SK-N-SH treated with all-trans-retinoic acid at 6 μM for 48 hours (cell line): ENCODE results near the gene GABBR2.

ENCODE experiments used
- ARNTL ChIP-seq: fragments of 450-650 bp; formaldehyde crosslinking; IDR thresholded peaks from 2 replicates; pipeline ENCODE4 v1.5.0; 2020; ENCODE audit warnings: low read depth, mild to moderate bottlenecking, moderate library complexity, borderline replicate concordance
- CSRNP3 ChIP-seq: fragments of 250-450 bp; sonication (Bioruptor Pico); IDR thresholded peaks from 2 replicates; pipeline ENCODE4 v1.5.1; 2021; ENCODE audit warnings: mild to moderate bottlenecking, moderate library complexity
- ISL1 ChIP-seq: fragments of 250-450 bp; sonication (Bioruptor Pico); IDR thresholded peaks from 2 replicates; pipeline ENCODE4 v2.1.2; 2022; ENCODE audit warnings: mild to moderate bottlenecking, moderate library complexity
- PATZ1 ChIP-seq: fragments of 250-450 bp; sonication (Bioruptor Pico); IDR thresholded peaks from 2 replicates; pipeline ENCODE4 v1.8.0; 2020; ENCODE audit warnings: mild to moderate bottlenecking, moderate library complexity, borderline replicate concordance
- RARB ChIP-seq: fragments of 250-450 bp; sonication (Bioruptor Pico); IDR thresholded peaks from 2 replicates; pipeline ENCODE4 v1.8.0; 2021; ENCODE audit warnings: mild to moderate bottlenecking, moderate library complexity
- TOX ChIP-seq: fragments of 250-450 bp; sonication (Bioruptor Pico); IDR thresholded peaks from 2 replicates; pipeline ENCODE4 v1.8.0; 2021; ENCODE audit warnings: mild to moderate bottlenecking, moderate library complexity, borderline replicate concordance
- TSHZ2 ChIP-seq: fragments of 250-450 bp; sonication (Bioruptor Pico); IDR thresholded peaks from 2 replicates; pipeline ENCODE4 v1.5.0; 2020; ENCODE audit warnings: mild to moderate bottlenecking, moderate library complexity
- ZFP3 ChIP-seq: fragments of 250-450 bp; sonication (Bioruptor Pico); IDR thresholded peaks from 2 replicates; pipeline ENCODE4 v1.5.0; 2020; ENCODE audit warnings: mild to moderate bottlenecking, moderate library complexity
- ZFP30 ChIP-seq: fragments of 450-650 bp; formaldehyde crosslinking; IDR thresholded peaks from 2 replicates; pipeline ENCODE4 v1.5.0; 2022; ENCODE audit warnings: mild to moderate bottlenecking, moderate library complexity
- ZNF565 ChIP-seq: fragments of 450-650 bp; formaldehyde crosslinking; conservative IDR thresholded peaks from 2 replicates; pipeline ENCODE4 v1.5.0; 2020; ENCODE audit warnings: low read depth, mild to moderate bottlenecking, moderate library complexity

- TF ChIP-seq TOX (CRISPR knock-in tag) = no peak
- TF ChIP-seq ISL1 (CRISPR knock-in tag) = no peak
- TF ChIP-seq RARB (CRISPR knock-in tag) = no peak
- TF ChIP-seq PATZ1 = no peak
- TF ChIP-seq ZFP3 (CRISPR knock-in tag) = no peak
- TF ChIP-seq ZFP30 = no peak
- no peak for TF ChIP-seq CSRNP3 (CRISPR knock-in tag)
- no peak for TF ChIP-seq TSHZ2 (CRISPR knock-in tag)
- no peak for TF ChIP-seq ARNTL (CRISPR knock-in tag)
- no peak for TF ChIP-seq ZNF565 (CRISPR knock-in tag)
Measured at GRCh38 chr9:98242426-98242825, 466.3 kb downstream of the GABBR2 start.
